Femur (tissue), 1 donor: ENCODE measurements around the gene THSD4.

Source experiments
- DNase-seq: peaks from one replicate; pipeline ENCODE4 v3.0.0-alpha.2; 2017

THSD4 gene

DNA sequence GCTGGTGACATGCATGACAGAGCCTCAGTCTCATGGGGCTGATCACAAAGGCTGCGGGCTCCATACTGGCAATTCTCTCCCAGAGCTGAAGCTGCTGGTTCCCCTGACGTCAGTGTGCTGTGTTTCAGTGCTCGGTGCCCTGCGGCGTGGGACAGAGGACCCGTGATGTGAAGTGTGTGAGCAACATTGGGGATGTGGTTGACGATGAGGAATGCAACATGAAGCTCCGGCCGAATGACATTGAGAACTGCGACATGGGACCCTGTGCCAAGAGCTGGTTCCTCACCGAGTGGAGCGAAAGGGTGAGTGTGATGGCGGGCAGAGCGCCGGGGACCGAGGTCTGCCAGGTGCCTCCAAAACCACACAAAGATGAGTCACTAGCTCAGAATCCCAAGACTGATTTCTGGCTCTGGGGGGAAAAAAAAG is 633.0 kb downstream of the THSD4 start:
- DNase-seq = no peak

DNA sequence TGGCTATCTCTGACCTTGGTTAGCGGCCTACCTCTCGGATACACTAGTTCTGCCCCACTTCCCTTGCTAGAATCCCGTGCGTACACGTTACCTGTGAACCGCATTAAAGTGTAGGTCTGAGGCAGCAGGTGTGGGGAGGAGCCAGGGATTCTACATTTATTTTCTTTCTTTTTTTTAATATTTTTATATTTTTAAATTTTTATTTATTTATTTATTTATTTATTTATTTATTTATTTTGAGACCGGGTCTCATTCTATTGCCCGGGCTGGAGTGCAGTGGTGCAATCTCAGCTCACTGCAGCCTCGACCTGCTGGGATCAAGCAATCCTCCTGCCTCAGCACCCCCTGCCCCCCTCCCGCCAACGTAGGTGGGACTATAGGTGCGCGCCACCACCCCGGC is 634.2 kb downstream of the THSD4 start:
- no peak for DNase-seq

DNA sequence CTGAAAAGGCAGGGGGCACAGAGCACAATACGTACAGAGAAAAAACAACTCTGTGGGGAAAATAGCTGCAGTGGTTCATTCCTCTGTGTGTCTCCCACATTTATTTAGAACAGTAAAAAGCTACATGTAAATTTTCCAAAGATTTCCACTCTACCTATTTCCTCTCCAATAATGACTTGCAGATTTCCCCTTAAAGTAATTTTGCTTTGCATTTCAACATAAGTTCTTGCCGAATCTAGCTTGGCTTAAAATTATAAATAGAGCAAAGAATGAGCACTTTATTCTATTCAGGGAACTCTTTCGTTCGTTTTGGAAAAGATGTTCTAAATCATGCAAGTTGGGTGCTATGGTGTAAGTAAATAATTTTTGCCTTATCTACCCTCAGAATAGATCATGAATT is 636.9 kb downstream of the THSD4 start:
- DNase-seq = no peak

DNA sequence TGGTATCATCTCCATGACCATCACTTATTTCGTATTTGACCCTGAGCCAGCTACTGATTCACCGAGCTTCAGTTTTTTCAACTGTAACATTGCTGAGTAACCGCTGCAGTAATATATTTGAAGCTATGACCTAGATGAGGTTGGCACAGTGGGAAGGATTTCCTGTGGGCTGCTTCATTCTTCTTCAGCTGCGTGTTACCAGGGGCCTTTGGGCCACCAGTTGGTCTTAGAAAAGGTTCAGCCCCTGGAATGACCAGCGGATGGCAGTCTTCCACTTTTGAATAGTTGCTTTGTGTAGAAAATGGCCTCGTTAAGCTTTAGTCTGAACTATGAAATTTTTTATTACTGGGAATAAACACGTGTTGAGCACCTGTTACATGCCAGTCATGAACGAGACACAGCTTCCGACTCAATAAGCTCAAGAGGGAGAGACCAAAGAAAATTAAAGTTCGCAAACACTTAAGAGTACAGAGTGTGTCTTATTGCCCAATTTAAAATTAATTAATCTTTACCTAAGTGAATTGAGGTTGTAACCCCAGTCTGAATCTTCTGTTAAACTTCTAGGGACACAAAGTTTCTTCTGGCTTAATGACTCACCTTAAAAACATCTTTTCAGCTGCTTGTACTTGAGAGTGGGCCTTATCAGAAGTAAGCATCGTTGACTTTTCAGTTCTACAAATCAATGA is 637.5 kb downstream of the THSD4 start:
- peak; percentile 82 for DNase-seq

DNA sequence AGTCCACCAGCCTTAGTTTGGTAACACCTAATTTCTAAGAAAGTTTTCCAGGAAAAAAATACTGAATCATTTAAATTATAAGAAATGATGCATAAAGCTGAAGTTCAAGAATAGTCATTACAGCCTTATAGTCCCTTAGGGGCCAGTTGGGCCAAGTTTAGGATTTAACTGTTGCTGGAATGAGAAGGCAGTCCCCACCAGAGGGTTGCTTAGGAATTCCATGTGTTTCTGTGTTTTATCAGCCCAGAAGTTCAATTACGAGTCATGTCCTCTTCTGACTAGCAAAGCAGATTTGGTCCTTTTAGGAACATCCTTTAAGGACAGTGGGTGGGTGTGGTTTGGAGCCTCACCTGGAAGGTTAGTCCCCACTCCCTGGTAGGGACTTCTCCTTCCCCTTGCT is 638.1 kb downstream of the THSD4 start:
- DNase-seq = no peak

DNA sequence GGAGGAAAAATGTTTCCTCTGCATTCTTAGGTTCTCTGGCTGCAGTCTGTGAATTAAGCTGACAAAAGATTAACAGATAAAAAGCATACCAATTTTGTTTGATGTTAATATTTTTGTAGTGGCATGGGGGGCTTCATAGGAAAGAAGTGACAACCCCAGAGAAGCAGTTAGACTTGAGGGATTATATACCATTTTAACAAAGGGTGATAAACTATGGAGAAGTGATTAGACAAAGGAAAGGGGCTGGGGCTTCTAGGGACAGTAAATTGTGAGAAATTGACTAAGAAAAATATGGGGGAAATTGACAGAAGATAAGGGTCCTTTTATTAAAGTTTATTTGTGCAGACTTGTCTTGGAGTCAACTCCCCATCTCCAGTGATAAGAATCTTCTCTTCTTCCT is 639.4 kb downstream of the THSD4 start:
- DNase-seq = no peak

DNA sequence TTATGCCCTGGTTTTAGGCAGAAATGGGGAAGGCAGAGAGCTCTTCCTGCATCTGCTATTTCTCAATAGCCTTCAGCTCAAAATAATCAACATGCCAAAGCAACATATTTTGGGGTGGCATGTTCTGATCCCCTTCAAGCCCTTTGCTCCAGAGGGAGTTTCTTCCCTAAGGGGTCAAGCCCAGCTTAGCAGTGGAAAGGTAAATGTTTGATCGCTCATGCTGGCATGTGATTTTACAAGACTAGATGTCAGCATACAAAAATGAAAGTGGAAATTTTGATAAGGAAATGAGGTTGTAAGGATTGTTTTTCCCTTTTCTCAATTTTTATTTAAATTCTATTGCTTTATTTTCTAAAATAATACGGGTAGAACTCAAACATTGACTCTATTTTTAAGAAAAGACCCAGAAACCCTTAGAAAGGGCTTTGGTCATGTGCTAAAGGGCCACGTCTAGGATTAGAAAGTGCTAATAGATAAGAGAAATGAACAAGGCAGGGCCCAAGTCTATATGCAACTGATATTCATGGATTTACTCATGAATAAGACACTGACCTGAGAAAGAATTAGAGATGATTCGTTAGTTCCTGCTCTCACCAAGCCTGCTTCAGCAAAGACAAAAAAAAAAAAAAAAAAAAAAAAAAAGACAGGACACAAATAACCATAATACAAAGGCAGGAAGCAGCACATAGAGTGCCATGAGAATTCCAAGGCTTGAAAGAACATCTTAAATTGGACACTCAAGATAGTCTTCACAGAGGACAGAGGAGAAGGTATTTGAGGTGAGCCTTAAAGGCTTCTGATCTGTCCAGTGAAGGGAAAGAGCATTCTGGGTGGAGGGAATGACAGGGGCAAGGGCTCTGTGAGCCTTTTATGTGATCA is 640.1 kb downstream of the THSD4 start:
- no peak for DNase-seq

DNA sequence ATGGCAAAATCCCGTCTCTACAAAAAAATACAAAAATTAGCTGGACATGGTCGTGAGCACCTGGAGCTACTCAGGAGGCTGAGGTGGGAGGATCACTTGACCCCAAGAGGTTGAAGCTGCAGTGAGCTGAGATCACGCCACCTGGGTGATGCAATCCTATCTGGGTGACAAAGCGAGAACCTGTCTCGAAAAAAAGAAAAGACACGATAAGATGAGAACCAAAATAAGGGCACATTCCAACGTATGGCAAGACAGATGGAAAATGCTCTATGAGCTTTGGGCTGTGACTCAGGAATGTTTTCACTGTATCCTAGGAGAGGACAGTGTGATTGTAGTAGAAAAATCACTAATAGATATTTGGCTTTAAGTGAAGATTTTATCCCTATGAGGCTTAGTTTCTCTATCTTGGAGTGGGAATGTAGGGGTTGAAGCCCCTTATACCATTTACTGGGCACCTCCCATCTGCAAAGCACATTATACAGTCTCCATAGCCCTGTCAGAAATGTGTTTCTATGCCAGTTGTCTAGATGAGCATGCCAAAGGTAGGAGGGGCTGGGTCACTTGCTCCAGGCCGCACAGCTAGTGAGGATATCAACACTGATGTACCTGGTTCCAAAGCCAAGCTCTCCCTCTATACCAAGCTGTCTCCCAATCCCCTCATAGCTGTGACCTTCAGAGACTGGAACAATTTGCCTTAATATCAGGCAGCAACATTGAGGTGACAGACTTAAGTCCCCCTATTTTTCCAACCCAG is 641.5 kb downstream of the THSD4 start:
- DNase-seq = no peak

DNA sequence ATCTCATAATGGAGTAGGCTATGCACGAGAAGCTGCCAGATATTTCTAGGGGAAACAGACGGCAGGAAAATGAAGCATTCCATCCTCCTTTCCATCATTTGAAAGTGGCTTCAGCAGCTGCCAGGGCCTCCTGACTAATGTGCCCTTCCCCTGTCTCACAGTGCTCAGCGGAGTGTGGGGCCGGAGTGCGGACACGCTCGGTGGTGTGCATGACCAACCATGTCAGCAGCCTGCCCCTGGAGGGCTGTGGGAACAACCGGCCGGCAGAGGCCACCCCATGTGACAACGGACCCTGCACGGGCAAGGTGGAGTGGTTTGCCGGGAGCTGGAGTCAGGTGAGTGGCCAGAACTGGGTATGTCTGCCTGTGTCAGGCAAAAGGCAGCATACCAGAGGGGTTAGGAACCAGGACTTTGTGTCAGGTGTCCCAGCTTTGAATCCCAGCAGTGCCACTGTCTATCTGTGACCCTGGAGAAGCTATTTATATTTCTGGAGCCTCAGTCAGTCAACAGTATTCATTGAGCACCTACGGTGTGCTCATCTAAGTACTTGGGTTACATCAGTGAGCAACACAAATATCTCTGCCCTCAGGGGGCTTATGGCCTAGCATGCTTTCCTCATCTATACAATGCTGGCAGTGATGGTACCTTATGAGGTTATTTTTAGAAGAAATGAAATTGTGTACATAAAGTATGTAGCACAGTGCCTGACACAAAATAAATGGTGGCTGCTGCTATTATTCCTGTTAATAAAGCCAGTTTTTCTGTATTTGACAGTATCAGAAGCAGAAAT is 642.7 kb downstream of the THSD4 start:
- no peak for DNase-seq

DNA sequence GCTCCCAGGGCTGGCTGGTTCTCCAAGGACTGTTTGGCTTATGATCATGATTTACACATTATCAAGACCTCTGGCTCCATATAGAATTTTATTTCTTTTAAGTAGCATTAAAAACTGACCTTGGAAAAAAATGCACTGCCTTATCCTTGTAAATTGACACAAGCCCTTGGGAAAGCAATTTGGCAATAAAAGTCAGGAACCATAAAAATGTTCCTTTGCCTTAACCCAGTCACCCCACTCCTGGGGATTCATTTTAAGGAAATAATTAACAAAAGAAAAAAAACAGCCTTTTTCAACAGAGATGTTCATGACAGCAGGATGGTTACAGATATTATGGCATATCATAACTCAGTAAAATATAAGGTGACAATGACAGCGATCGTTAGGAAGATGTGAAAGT is 643.4 kb downstream of the THSD4 start:
- DNase-seq = no peak

DNA sequence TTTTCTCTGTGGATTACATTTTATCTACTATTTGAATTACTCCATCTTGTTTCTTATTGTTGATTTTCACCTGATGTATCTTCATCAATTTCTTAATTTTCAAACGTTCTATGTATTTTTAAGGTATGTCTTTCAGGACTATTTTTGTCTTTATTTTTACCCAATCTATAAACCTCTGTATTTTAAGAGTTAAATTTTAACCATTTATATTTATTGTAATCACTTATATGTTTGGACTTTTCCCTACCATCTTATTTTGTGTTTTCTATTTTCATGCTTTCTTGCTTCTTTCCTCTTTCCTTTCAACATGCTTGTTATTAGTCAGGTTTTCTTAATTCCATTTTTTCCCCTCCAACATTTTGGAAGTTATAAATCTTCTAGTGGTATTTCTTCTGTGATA is 645.6 kb downstream of the THSD4 start:
- no peak for DNase-seq

DNA sequence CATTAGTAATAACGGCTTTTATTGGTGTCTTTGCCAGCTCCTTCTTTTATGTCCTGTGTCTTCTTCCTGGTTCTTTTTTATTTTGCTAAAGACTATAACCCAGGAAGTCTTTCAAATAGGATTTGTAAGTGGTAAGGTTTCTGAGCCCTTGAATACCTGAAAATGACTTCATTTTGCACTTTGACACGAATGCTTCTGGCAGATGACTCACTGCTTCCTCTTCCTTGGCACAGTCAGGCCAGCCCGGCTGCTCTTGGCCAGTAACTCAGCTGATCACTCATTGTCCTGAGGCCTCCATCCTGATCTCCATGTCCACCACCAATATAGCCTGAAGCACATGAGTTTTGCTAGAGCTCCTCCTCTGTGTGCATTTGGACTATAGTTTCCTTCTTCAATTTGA is 646.4 kb downstream of the THSD4 start:
- no peak for DNase-seq

DNA sequence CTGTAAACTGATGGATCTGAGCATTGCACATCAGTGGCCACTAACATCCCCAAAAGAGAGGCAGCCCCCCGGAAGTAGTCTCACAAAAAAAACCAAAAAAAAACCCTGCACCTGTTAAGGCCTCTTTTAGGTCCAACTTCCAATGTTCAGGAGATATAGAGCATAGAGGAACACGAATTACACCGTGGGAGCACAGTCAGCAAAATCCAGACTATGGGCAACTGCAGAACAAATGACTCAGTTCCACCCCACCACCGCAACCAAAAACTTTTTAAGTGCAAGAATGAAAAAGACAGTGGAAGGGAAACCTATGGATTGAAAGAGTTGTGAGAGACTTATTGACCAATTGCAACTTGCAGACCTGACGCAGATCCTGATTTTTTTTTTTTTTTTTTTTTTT is 652.9 kb downstream of the THSD4 start:
- DNase-seq = no peak

DNA sequence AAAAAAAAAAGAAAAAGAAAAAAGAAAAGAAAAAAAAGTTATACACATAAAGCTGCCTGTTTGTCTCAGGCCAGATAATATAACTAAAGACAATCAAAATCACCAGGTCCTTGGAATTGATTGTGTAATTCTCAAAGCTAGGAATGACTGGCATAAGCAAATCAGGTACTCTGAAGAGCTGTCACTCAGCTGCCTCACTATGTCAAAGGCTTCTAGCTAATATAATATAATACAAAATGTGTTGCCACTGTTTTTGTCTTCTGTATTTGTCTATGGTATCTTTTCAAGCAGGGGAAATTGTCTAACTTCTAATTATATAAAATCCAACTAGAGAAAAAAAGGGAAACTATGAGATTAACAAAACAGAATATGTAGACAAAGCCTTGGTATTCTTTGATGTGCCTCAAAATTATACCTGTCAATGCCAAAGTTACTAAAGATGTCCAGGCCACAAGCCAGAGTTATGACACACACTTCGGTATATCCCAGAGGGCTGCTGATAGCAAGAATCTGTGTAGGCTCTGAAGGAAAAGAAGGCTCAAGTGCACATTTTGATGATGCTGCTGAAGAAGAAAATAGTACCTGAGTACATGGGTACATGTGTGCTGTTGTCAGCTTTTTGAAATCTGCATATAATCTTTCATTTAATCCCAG is 658.1 kb downstream of the THSD4 start:
- DNase-seq = no peak

DNA sequence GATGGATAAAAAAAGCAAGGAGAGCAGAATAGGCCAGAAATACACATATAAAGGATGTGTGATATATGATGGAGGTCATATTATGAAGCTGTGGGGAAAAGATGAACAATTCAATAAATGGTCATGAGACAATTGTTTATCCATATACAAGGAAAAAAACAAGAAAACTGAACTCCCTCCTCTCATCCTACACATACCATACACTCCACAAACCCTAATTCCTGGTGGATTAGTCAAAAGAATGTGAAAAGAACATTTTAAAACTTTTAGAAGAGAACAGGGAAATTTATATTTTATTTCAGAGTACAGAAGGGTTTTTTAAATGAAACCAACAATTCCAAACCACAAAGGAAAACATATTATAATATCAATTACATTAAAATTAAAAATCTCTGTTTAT is 660.6 kb downstream of the THSD4 start:
- DNase-seq = no peak

DNA sequence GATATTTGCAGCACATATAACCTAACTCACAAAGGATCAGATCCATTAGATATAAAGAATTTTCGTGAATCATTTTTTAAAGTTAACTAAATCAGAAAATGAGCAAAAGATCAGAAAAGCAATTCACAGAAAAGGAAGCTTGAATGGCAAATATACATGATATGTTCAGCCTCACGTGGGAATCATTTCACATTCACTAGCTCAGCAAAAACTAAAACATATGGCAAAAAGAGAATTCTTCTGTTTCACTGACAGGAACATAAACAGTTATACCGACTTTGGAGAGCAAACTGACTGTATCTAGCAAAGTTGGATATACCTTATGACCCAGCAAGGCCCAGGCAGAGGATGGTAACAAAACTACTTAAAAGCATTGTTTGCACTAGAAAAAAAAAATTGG is 661.0 kb downstream of the THSD4 start:
- no peak for DNase-seq

DNA sequence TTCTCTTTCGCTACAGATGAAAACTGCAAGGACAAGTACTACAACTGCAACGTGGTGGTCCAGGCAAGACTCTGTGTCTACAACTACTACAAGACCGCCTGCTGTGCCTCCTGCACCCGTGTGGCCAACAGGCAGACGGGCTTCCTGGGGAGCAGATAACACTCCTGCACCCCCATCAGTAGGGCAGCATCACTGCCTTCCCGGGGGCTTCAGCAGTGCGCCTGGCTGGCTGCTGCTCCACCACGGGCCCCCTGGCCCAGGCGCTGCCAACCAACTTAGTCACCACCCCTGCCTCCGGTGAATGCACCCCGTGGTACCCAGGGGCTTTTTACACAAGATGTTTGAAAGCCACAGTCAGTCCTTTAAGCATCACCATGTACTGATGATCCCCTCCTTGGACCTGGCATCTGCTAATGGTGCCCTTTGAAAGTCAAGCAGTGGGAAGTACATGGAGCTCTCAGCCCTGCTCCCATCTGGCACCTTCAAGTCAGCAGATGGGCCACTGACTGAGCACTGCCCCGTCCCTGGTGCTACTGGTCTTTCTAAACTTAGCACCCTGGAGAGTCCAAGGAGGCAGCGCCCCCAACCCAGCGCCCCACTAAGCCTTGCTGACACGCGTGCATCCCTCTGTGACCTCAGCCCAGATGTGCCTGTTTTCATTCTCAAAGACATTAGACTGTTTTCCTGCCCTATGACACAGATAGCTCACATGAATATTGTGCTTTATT is 662.1 kb downstream of the THSD4 start:
- no peak for DNase-seq

DNA sequence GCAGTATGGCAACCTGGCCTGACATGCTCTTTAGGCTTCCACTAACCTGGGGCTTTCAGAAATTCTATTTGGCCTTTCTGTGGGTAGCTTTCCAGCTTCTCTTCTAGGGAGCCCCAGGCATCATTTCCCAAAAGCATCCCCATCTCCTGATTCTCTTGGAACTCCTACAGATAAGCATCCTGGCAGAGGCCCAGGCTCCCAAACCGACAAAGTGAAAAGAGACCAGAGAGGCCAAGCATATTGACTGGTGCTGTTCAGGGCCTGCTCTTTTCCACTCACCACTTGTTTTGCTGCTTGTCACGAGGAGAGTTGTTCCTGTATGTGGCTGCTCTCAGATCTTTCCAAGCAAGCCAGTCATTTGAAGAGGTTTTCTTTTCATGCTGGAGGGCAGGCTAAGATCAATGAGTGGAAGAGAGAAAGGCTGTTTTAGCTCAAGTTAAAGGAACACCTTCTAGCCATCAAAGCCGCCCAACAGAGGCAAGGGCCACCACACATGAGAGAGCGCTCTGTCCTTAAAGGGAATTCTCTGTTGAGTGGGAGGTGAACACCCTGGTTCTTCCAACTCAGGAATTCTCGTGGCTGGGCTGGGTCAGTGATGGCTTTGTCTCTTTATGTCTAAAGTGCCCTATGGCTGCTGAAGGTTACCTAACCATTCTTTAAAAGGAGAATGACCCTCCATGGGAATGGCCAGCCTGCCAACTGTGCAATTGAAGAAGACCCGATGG is 664.0 kb downstream of the THSD4 start:
- no peak for DNase-seq

DNA sequence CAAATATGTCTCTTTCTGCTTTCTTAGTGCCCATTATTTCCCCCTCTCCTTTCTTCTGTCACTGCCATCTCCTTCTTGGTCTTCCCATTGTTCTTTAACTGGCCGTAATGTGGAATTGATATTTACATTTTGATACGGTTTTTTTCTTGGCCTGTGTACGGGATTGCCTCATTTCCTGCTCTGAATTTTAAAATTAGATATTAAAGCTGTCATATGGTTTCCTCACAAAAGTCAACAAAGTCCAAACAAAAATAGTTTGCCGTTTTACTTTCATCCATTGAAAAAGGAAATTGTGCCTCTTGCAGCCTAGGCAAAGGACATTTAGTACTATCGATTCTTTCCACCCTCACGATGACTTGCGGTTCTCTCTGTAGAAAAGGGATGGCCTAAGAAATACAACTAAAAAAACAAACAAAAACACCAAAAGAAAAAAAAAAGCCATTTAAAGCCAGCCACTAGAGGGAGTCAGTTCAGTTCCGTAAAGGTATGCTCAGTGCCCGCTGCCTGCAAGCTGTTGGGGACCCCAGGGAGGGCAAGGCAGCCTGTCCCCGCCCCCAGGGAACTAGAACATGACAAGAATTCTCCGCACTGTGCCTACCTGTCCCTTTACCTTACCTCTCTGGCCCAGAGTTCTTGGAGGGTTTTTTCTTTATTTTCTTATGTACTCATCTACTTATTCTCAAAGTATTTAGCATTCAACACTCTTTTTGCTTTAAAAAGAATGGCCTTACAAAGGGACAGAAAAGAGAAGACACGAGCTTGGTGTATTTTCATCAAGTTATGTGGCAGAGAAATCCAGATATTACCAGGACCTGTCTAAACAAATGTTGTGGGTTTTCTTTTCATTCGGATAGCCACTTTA is 665.1 kb downstream of the THSD4 start:
- no peak for DNase-seq
